GM12878 (cell line): ENCODE results near the gene SLC1A2. TPM values are rescaled to one million over a fixed set of nuclear protein-coding genes. Genes with fewer than 3 reads are reported as not detected.

Source experiments
- ATAC-seq: fragments of 200-7000 bp; cut with Tn5 transposase; 3 replicates; pipeline ENCODE4 v1.9.1; 2020; ENCODE audit warnings: mild to moderate bottlenecking, moderate library complexity
- BruUV-seq: library from RNA; stranded (reverse); fragments of 400-500 nt; replicated peaks from 2 replicates; lab custom pipeline; 2021; lab: Mats Ljungman, UMichigan
- CTCF ChIA-PET: fragments of 300-600 bp; sonication (Branson Sonifier 250); formaldehyde crosslinking; extraction: SDS; loops from one replicate; lab custom pipeline; 2021; ENCODE audit warnings: inconsistent platforms; lab: Yijun Ruan, JAX
- POLR2A ChIA-PET: fragments of 350-600 bp; formaldehyde crosslinking; extraction: SDS; loops from one replicate; lab custom pipeline; 2021; ENCODE audit warnings: inconsistent platforms; lab: Charles Lee
- RAD21 ChIA-PET: fragments of 300-600 bp; sonication (Branson Sonifier 250); formaldehyde crosslinking; loops from one replicate; lab custom pipeline; 2023; ENCODE audit warnings: antibody characterized with exemption; ENCODE audit not compliant: unreplicated experiment; lab: Charles Lee
- SMC1A ChIA-PET: fragments of 300-600 bp; sonication (Branson Sonifier 250); formaldehyde crosslinking; loops from one replicate; lab custom pipeline; 2023; ENCODE audit not compliant: unreplicated experiment, uncharacterized antibody; lab: Charles Lee
- DNase-seq: peaks from one replicate; pipeline ENCODE4 v3.0.0-alpha.2; 2011; ENCODE audit warnings: low read depth, low spot score
- FAIRE-seq: peaks from 3 replicates; lab custom pipeline; 2011; peaks lifted over from hg19 to GRCh38; lab: Jason Lieb, UNC
- H2AFZ ChIP-seq: 2 replicates; pipeline ENCODE4 v1.6.0; 2011; ENCODE audit warnings: low read depth, low read length, control low read depth; ENCODE audit not compliant: control insufficient read depth
- H3K27ac ChIP-seq: 2 replicates; pipeline ENCODE4 v1.5.1; 2011; ENCODE audit warnings: control low read depth; ENCODE audit not compliant: control insufficient read depth, insufficient read depth
- H3K27me3 ChIP-seq, 2 experiments: replicated peaks in 1 of 2; 2 replicates each; pipeline versions ENCODE4 v1.6.0 to v1.6.1; 2011; ENCODE audit warnings: low read length in 1 of 2; ENCODE audit not compliant: control insufficient read depth in 2 of 2, insufficient read depth in 2 of 2
- H3K36me3 ChIP-seq, 2 experiments: 2 replicates each; pipeline ENCODE4 v1.5.1; 2011; ENCODE audit warnings: low read length in 1 of 2; ENCODE audit not compliant: control insufficient read depth in 2 of 2, insufficient read depth in 2 of 2
- H3K4me1 ChIP-seq: 2 replicates; pipeline ENCODE4 v1.6.1; 2011; ENCODE audit warnings: mild to moderate bottlenecking, low read length, moderate library complexity, mixed read lengths; ENCODE audit not compliant: control insufficient read depth, insufficient read depth
- H3K4me2 ChIP-seq: 2 replicates; pipeline ENCODE4 v1.6.0; 2011; ENCODE audit warnings: control low read depth; ENCODE audit not compliant: control insufficient read depth, insufficient read depth
- H3K4me3 ChIP-seq: fragments of 200-600 bp; sonication (generic); 2 replicates; pipeline ENCODE4 v1.5.1; 2016
- H3K79me2 ChIP-seq: 2 replicates; pipeline ENCODE4 v1.6.0; 2011; ENCODE audit warnings: low read length; ENCODE audit not compliant: control insufficient read depth, insufficient read depth
- H3K9ac ChIP-seq: 2 replicates; pipeline ENCODE4 v1.8.0; 2011; ENCODE audit warnings: low read length, control low read depth, mixed read lengths; ENCODE audit not compliant: control insufficient read depth, insufficient read depth
- H3K9me3 ChIP-seq: replicated peaks from 3 replicates; pipeline ENCODE4 v1.5.1; 2011; ENCODE audit warnings: mild to moderate bottlenecking, low read length; ENCODE audit not compliant: control insufficient read depth, insufficient read depth
- H4K20me1 ChIP-seq: 2 replicates; pipeline ENCODE4 v1.6.0; 2011; ENCODE audit not compliant: control insufficient read depth, insufficient read depth
- CHD2 ChIP-seq: IDR thresholded peaks from 2 replicates; pipeline ENCODE4 v1.6.1; 2011; ENCODE audit warnings: low read depth, low read length, improper control_type of control experiment, borderline replicate concordance
- ESRRA ChIP-seq: IDR thresholded peaks from 2 replicates; pipeline ENCODE4 v1.6.1; 2012; ENCODE audit warnings: mild to moderate bottlenecking, low read length, improper control_type of control experiment
- FOXK2 ChIP-seq: fragments of 450-650 bp; IDR thresholded peaks from 2 replicates; pipeline ENCODE4 v1.6.1; 2017; ENCODE audit warnings: mild to moderate bottlenecking, moderate library complexity
- HDAC2 ChIP-seq: fragments of 200-600 bp; sonication (generic); IDR thresholded peaks from 2 replicates; pipeline ENCODE4 v1.6.1; 2017
- TAF1 ChIP-seq: IDR thresholded peaks from 2 replicates; pipeline ENCODE4 v1.6.1; 2011; ENCODE audit warnings: mild to moderate bottlenecking, low read depth, low read length, borderline replicate concordance
- ZSCAN29 ChIP-seq: fragments of 450-650 bp; IDR thresholded peaks from 2 replicates; pipeline ENCODE4 v1.6.1; 2017; ENCODE audit warnings: mild to moderate bottlenecking, moderate library complexity
- WGBS: methylation state at CpG from one replicate; pipeline ENCODE4 v1.1.6; 2016; ENCODE audit warnings: low lambda C conversion rate; ENCODE audit not compliant: insufficient replicate concordance, insufficient coverage; ENCODE audit errors: missing lambda C conversion rate; 5-methylcytosine and 5-hydroxymethylcytosine counted together
- in situ Hi-C: fragments of 300-500 bp; cut with MboI; formaldehyde crosslinking; loops from 9 replicates; pipeline ENCODE4 v1.14.3; 2018; ENCODE audit warnings: mixed read lengths
- intact Hi-C: fragments of 100-400 bp; cut with micrococcal nuclease; formaldehyde crosslinking; loops from one replicate; pipeline ENCODE4 v1.14.2; 2022; ENCODE audit not compliant: unreplicated experiment
- polyA plus RNA-seq, 11 experiments: library from polyadenylated mRNA; depleted of rRNA in 4 of 11; unstranded in 6 of 11; stranded (reverse) in 5 of 11; fragments of >200 nt; fragmentation: Nextera tagmentation in 4 of 11; fragmentation: Illumina TruSeq in 1 of 11; extraction: Ambion mirVana in 4 of 11; extraction: Trizol in 1 of 11; gene quantifications; 1 replicate in 1 of 11; 2 replicates in 10 of 11; pipeline versions ENCODE4 v1.2.1 to v1.2.3, GENCODE V29; 2011 to 2016; ENCODE audit warnings: inconsistent platforms in 2 of 11, missing spikeins in 2 of 11, low read depth in 1 of 11
- total RNA-seq, 4 experiments: library from RNA; depleted of rRNA in 3 of 4; stranded (reverse); fragments of >200 nt in 3 of 4; fragmentation: Illumina TruSeq in 1 of 4; extraction: Trizol in 1 of 4; gene quantifications; 2 replicates each; pipeline versions ENCODE4 v1.2.1 to v1.2.3, GENCODE V29; 2013 to 2021
- TF ChIP-seq, protein P1 (sequence below): IDR thresholded peaks from 2 replicates; pipeline ENCODE4 v1.6.1; 2012; ENCODE audit warnings: improper control_type of control experiment, low read depth, low read length; ENCODE audit not compliant: insufficient replicate concordance

The SLC1A2 gene
- total and polyA plus RNA-seq, 10 of the 15 experiments (the other 5 are each of a cell fraction or from before 2014, with no cell fraction given): 0.01 to 0.84 (median 0.22) TPM; not detected in 1

- Histone ChIP-seq H3K9me3 (no peaks in the 10 kb centered on the region), H2AFZ (no peak overlapping the region), H3K27me3 (no peaks in the 10 kb centered on the region), H3K4me2 (no peak overlapping the region), H3K36me3 (no peaks in the 10 kb centered on the region), H3K79me2 (no peaks in the 10 kb centered on the region), H3K9ac (no peak overlapping the region), H3K4me1 (peaks cover 7% of the 10 kb centered on the region), H3K4me3 (no peak overlapping the region), H3K27ac (no peak overlapping the region), H4K20me1 (no peaks in the 10 kb centered on the region)
- in situ Hi-C loops: no loop called here
- no TSS peak for BruUV-seq
- no peak for FAIRE-seq
- DNase-seq: no peak
- ATAC-seq: no peak; the same call in 2 of the 3 replicates
- ChIA-PET CTCF (interaction anchor here (0.8 to 1.0 kb wide), 2 partner anchors 54 to 67 kb away, joined by 3 read pairs; no protein-coding TSS in a partner anchor), SMC1A (interaction anchor here (0.6 to 1.6 kb wide), 2 partner anchors 28 to 470 kb away, joined by 3 read pairs; no protein-coding TSS in a partner anchor), POLR2A (no interaction called here), RAD21 (no interaction called here)
- intact Hi-C loops: no loop called here
- TF ChIP-seq TAF1: no peak
- TF ChIP-seq CHD2: no peak
- WGBS: 39% methylated on average over 3 of the region's 3 CpGs
Measured at GRCh38 chr11:35372565-35373283, 46.6 kb downstream of the SLC1A2 start.

DNA sequence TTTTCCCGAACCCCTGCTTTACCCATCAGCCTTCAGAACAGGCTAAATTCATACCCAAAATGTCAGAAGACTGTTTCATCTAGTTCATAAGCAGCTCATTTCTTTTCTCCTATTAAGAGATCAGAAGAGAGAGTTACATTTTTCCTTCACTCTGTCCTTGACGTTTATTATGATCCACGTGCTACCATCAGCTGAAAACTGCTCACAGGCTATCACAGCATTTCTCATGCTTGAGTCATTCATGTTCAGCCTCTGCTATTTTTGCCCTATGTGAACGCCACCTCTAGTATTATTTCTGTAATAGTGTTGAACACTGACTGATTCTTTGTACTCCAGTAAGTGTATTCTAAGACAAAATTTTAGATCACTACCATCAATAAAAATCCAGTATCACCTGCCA, 51.9 kb downstream of the SLC1A2 start:
- POLR2A ChIA-PET: no interaction called here
- in situ Hi-C loops: no loop called here
- no peaks in the 10 kb centered on the region for H4K20me1 ChIP-seq
- DNase-seq (no peak), FAIRE-seq (no peak), ATAC-seq (no peak)
- H3K36me3 ChIP-seq: no peaks in the 10 kb centered on the region
- no TSS peak for BruUV-seq
- RAD21 ChIA-PET: interaction anchor here (0.9 kb wide), 1 partner anchor 128 kb away, joined by 3 read pairs; no protein-coding TSS in a partner anchor
- TF ChIP-seq HDAC2 (no peak), ZSCAN29 (no peak), FOXK2 (no peak), ESRRA (no peak)
- TF ChIP-seq, protein P1, sequence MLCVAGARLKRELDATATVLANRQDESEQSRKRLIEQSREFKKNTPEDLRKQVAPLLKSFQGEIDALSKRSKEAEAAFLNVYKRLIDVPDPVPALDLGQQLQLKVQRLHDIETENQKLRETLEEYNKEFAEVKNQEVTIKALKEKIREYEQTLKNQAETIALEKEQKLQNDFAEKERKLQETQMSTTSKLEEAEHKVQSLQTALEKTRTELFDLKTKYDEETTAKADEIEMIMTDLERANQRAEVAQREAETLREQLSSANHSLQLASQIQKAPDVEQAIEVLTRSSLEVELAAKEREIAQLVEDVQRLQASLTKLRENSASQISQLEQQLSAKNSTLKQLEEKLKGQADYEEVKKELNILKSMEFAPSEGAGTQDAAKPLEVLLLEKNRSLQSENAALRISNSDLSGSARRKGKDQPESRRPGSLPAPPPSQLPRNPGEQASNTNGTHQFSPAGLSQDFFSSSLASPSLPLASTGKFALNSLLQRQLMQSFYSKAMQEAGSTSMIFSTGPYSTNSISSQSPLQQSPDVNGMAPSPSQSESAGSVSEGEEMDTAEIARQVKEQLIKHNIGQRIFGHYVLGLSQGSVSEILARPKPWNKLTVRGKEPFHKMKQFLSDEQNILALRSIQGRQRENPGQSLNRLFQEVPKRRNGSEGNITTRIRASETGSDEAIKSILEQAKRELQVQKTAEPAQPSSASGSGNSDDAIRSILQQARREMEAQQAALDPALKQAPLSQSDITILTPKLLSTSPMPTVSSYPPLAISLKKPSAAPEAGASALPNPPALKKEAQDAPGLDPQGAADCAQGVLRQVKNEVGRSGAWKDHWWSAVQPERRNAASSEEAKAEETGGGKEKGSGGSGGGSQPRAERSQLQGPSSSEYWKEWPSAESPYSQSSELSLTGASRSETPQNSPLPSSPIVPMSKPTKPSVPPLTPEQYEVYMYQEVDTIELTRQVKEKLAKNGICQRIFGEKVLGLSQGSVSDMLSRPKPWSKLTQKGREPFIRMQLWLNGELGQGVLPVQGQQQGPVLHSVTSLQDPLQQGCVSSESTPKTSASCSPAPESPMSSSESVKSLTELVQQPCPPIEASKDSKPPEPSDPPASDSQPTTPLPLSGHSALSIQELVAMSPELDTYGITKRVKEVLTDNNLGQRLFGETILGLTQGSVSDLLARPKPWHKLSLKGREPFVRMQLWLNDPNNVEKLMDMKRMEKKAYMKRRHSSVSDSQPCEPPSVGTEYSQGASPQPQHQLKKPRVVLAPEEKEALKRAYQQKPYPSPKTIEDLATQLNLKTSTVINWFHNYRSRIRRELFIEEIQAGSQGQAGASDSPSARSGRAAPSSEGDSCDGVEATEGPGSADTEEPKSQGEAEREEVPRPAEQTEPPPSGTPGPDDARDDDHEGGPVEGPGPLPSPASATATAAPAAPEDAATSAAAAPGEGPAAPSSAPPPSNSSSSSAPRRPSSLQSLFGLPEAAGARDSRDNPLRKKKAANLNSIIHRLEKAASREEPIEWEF: no peak
- CTCF ChIA-PET: interaction anchor here (1.2 to 1.5 kb wide), 3 partner anchors 13 to 31 kb away, joined by 3 to 7 read pairs (median 3); no protein-coding TSS in a partner anchor
- SMC1A ChIA-PET: interaction anchor here (1.1 to 1.9 kb wide), 9 partner anchors 12 to 444 kb away, joined by 3 to 6 read pairs (median 3); no protein-coding TSS in a partner anchor
- peaks cover 5% of the 10 kb centered on the region; the same call in 2 of the 3 replicates for H3K9me3 ChIP-seq
- H3K27me3 ChIP-seq: no peaks in the 10 kb centered on the region
- intact Hi-C loops: no loop called here
- H3K27ac ChIP-seq: no peak overlapping the region
- no peak overlapping the region for H3K4me3 ChIP-seq
- H2AFZ ChIP-seq: no peak overlapping the region
- WGBS: 20% methylated on average over 4 of the region's 4 CpGs
- H3K79me2 ChIP-seq: no peaks in the 10 kb centered on the region
- H3K4me2 ChIP-seq: no peak overlapping the region
- H3K4me1 ChIP-seq: no peaks in the 10 kb centered on the region
- H3K9ac ChIP-seq: no peak overlapping the region
